Kidney epithelial cell (primary cell): ENCODE results near the gene ABCG8. TPM values are rescaled to one million over a fixed set of nuclear protein-coding genes. Genes with fewer than 3 reads are reported as not detected.

ENCODE experiments used
- DNase-seq: peaks from one replicate; pipeline ENCODE4 v3.0.0-alpha.2; 2010; ENCODE audit warnings: low read depth
- H3K27me3 ChIP-seq: 2 replicates; pipeline ENCODE4 v1.6.0; 2011; ENCODE audit warnings: low read length; ENCODE audit not compliant: control insufficient read depth, insufficient read depth
- H3K36me3 ChIP-seq: 2 replicates; pipeline ENCODE4 v1.5.1; 2011; ENCODE audit warnings: low read length; ENCODE audit not compliant: control insufficient read depth, insufficient read depth
- H3K4me3 ChIP-seq: 2 replicates; pipeline ENCODE4 v1.5.1; 2011; ENCODE audit warnings: low read depth, mild to moderate bottlenecking, control low read depth, low read length
- CTCF ChIP-seq: IDR thresholded peaks from 2 replicates; pipeline ENCODE4 v1.5.1; 2011; ENCODE audit warnings: mild to moderate bottlenecking, moderate library complexity, low read length, control low read depth, inconsistent platforms; ENCODE audit not compliant: insufficient read depth, poor library complexity, severe bottlenecking
- total RNA-seq: library from RNA; depleted of rRNA; stranded (reverse); fragments of >200 nt; gene quantifications from 2 replicates; pipeline ENCODE4 v1.2.3, GENCODE V29; 2015

Gene ABCG8
- total RNA-seq, 1 donor from 2014 or later: not detected

GRCh38 chr2:43798300-43798699 is 40.5 kb upstream of the ABCG8 start:
- H3K4me3 ChIP-seq: no peak overlapping the region
- DNase-seq: no peak
- no peaks in the 10 kb centered on the region for H3K27me3 ChIP-seq
- peaks cover 2% of the 10 kb centered on the region for H3K36me3 ChIP-seq
- peak; percentile 4 for TF ChIP-seq CTCF

DNA sequence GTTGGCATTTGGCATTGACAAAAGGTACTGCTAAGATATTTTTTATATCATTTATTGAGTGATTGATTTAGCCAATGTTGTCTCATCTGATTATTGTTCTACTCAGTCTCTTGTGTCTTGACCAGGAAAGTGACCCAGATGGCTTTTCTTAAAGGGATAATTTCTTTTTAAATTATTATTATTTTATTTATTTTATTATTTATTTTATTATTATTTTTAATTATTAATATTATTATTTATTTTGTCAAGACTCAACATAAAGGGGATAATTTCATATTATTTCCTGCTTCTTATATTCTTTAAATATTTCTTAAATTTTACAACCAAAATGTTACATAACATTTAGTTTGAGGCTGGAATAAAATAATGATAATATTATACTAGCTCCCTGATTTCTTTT is 37.9 kb upstream of the ABCG8 start:
- DNase-seq: no peak
- no peak overlapping the region for H3K4me3 ChIP-seq
- peaks cover 2% of the 10 kb centered on the region for H3K36me3 ChIP-seq
- no peaks in the 10 kb centered on the region for H3K27me3 ChIP-seq
- TF ChIP-seq CTCF: no peak

DNA sequence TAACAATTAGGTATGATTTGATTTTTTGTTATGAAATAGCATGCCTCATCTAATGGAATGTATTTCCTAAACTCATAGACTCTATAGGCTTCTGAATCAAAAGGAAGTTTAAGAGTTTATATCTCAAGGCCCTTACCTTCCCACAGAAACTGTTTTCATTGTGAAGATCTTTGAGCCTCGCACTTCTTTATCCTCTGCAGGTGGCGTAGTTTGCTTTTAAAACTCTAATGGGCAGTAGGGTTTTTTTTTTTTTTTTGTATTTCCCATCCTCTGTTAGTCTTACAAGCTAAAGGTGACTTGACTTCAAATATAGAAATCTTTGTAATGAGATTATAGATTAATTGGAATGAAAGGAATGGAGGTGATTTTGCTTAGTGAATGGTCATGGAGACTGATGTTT is 36.6 kb upstream of the ABCG8 start:
- Histone ChIP-seq H3K27me3 (no peaks in the 10 kb centered on the region), H3K36me3 (no peaks in the 10 kb centered on the region), H3K4me3 (no peak overlapping the region)
- TF ChIP-seq CTCF: no peak
- DNase-seq: no peak

DNA sequence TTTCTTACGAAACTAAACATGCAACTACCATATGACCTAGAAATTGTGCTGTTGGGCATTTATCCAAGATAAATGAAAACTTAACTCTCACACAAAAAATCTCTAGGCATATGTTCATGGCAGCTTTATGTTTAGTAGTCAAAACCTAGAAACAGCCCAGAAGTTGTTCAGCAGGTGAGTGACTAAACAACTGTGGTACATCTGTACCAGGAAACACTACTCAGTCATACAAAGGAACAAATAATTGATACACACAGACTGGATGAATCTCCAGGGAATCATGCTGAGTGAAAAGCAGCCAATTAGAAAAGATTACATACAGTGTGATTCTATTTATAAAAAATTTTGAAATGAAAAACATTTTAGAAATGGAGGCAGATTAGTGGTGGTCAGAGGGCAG is 35.7 kb upstream of the ABCG8 start:
- TF ChIP-seq CTCF: no peak
- Histone ChIP-seq H3K4me3 (no peak overlapping the region), H3K27me3 (no peaks in the 10 kb centered on the region), H3K36me3 (no peaks in the 10 kb centered on the region)
- DNase-seq: no peak

GRCh38 chr2:43806719-43807031 is 32.1 kb upstream of the ABCG8 start:
- H3K27me3 ChIP-seq: no peaks in the 10 kb centered on the region
- TF ChIP-seq CTCF: no peak
- H3K4me3 ChIP-seq: no peak overlapping the region
- no peaks in the 10 kb centered on the region for H3K36me3 ChIP-seq
- no peak for DNase-seq

DNA sequence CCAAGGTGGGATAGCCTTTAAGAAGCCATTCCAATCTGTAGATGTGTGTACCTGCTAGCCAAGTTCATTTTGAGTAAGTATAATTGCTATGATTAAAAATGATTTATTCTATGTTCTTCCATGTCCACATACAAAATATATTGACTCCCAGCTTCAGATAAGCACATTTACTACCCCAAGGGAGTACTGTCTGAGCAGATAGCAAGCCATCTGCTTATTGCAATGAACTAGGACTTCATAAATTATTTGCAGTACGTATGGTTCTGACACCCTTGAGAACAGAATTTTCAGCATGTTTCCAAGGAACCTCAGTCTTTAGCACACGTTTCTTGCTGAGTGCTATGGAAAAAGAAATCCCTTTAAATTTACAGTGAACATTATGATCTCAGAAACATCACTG is 28.3 kb upstream of the ABCG8 start:
- H3K4me3 ChIP-seq: no peak overlapping the region
- H3K27me3 ChIP-seq: no peaks in the 10 kb centered on the region
- no peaks in the 10 kb centered on the region for H3K36me3 ChIP-seq
- DNase-seq: no peak
- TF ChIP-seq CTCF: no peak
